ENCODE measurements around the gene CLDN25.

The CLDN25 gene

DNA sequence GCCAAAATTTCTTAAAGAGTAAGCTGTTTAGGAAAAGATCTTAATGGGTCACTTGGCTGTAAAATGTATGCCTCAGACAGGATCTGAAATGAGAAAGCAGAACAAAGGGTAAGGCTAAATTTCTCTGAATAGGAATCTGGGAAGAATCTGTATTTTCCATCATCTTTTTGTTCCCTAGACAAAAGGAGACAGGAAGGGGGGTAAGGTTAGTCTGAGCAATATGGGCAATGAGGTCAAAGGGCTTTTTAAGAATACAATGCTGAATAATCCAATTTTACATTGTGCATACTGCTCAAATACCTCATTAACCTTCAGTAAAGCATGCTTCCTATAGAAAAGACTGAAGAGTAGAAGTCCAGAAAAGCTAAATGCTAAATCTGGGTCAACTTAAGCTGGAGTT lies 34.6 kb downstream of the CLDN25 start:
- DNase-seq, result no peak

DNA sequence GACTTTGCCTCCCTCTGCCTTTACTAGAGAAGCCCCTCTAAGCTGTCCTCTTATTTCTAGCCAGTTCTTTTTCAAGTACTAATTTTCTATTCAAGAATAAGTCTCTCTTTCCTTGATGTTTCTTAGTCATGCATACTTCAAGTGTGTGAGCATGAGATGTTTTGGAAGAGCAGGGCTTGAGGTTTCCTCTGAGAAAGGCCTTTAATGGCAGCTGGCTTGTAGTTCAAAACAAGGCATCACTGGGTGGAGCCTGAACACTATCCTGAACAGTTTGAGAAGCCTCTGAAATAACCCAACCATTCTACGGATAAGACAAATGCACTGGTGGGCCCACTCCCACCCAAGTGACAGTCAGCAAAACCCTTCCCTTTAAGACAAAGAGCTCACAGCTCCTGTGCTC lies 37.6 kb downstream of the CLDN25 start:
- no peak for DNase-seq

DNA sequence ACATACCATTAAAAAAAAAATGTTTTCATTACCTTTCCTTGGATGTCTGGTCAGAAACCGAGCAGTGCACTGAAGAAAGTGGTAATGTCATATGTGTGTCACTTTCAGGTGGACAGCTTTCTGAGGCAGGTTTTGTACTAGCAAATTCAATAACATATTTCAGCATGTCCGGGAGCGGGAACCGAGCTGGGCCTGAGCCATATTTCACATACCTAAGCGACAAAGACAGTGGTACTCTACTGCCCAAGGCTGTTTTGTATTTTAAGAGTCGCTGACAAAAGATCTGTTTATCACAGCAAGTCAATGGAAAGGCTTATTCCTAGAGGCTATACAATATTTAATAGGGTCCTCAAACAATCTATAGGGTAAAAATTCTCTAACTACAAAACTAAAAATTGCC lies 38.0 kb downstream of the CLDN25 start:
- no peak for DNase-seq

DNA sequence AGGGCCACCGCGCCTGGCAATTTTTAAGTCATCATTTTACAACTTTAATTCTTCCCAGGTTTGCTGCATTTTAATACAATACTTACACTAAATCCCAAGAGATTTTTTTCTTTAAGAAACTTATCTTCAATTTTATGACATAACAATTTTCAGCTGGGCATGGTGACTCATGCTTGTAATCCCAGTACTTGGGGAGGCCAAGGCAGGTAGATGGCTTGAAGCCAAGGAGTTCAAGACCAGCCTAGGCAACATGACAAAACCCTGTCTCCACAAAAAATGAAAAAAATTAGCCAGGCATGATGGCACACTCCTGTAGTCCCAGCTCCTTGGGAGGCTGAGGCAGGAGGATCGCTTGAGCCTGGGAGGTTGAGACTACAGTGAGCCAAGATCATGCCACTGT lies 38.8 kb downstream of the CLDN25 start:
- no peak for DNase-seq

DNA sequence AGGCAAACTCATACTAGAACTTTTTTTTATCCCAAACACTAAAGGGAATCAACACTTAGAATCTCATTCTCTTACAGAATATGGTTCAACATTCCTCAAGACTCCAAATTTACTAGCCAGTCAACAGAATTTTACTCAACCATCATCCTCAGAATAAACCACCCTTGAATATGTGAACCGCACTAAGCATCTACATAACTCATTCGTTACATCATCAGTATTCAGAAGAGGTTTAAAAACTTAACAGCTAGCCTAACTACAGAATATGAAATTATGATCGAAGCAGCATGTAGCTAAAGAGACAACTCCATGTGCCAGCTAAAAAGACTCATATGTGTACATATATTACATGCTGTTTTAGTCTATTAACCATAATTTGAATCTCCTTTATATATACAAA lies 47.9 kb downstream of the CLDN25 start:
- no peak for DNase-seq

DNA sequence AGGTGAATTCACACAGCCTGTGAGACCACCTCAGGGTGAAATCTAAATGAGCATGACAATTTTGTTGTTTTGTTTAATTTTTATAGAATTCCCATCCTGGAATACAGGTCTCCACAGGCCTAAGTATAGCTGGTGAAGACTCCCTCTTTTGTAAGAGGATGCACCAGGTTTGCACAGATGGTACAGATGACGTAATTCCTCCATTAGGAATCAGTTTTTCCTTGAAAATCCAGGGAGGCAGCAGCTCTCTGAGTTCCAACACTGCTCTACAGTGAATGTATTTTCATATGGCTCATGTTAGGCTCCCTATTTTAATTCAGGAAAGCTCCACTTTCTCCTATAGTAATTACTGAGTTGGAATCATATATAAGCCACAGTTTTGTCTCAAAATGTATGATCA lies 48.6 kb downstream of the CLDN25 start:
- no peak for DNase-seq

DNA sequence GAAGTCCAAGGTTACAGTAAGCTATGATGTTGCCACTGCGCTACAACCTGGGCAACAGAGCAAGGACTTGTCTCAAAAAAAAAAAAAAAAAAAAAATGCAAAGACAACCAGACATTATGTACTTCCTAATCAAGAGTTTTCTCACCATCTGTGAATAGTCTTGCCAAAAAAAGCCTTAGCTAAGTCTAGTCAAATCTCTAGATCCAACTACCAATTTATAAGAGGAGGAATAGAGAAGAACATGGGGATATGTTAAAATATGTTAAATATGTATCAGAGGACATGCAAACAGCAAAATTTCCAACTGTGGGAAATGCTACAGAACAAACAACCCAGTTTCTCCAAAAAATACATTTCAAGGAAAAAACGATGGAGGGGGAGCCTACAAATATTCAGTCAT lies 50.2 kb downstream of the CLDN25 start:
- no peak for DNase-seq

All from activated CD4-positive, CD25-positive, alpha-beta regulatory T cell treated with anti-CD3 and anti-CD28 coated beads, Interleukin-2, amount 50 U/mL, for 72 hours (primary cell).